DMS79 treated with DMSO at 0.1 percent for 48 hours (cell line): Measurements from ENCODE around the gene CDC42BPG.

Source experiments
- DNase-seq: peaks from one replicate; lab custom pipeline; 2025; lab: John Stamatoyannopoulos, UW

The CDC42BPG gene

GRCh38 chr11:64790205-64791095 lies 54.0 kb downstream of the CDC42BPG start:
- DNase-seq: no peak

GRCh38 chr11:64789331-64790204 lies 54.9 kb downstream of the CDC42BPG start:
- DNase-seq: no peak

- DNase-seq: no peak
Measured at GRCh38 chr11:64788321-64789215, 55.9 kb downstream of the CDC42BPG start.

- DNase-seq: no peak
Measured at GRCh38 chr11:64787526-64788320, 56.7 kb downstream of the CDC42BPG start.

GRCh38 chr11:64786308-64786707 lies 58.1 kb downstream of the CDC42BPG start:
- no peak for DNase-seq

- DNase-seq: no peak
Measured at GRCh38 chr11:64784813-64785581, 59.5 kb downstream of the CDC42BPG start.

- DNase-seq: peak; percentile 99
Measured at GRCh38 chr11:64778473-64779298, 65.8 kb downstream of the CDC42BPG start, which contains the start of gene SF1. TSS of gene SF1 (minus strand) at chr11:64778542. CDS start at chr11:64778392, 150 bp downstream.

- no peak for DNase-seq
Measured at GRCh38 chr11:64778223-64778472, 66.3 kb downstream of the CDC42BPG start.

GRCh38 chr11:64777449-64778222 lies 66.8 kb downstream of the CDC42BPG start:
- peak; percentile 56 for DNase-seq

- DNase-seq: no peak
Measured at GRCh38 chr11:64776875-64777274, 67.6 kb downstream of the CDC42BPG start.

- DNase-seq: no peak
Measured at GRCh38 chr11:64776425-64776824, 68.0 kb downstream of the CDC42BPG start.

GRCh38 chr11:64774144-64774543 lies 70.3 kb downstream of the CDC42BPG start:
- no peak for DNase-seq
